Amygdala (tissue), 56 donors: ENCODE results near the gene SELENOO.

ENCODE experiments used
- DNase-seq, 56 donors: peaks; one replicate each; lab custom pipeline; 2025; lab: John Stamatoyannopoulos, UW

SELENOO gene

GRCh38 chr22:50171319-50171964 lies 29.4 kb upstream of the SELENOO start:
- DNase-seq = no peak

- DNase-seq = no peak
These were observed 28.8 kb upstream of the SELENOO start for GRCh38 chr22:50171965-50172421.

GRCh38 chr22:50173311-50173982 lies 27.4 kb upstream of the SELENOO start:
- DNase-seq = no peak

- no peak for DNase-seq
These were observed 26.8 kb upstream of the SELENOO start for GRCh38 chr22:50173983-50174355.

- DNase-seq = no peak
These were observed 26.2 kb upstream of the SELENOO start for GRCh38 chr22:50174382-50175190.

- no peak for DNase-seq
These were observed 25.7 kb upstream of the SELENOO start for GRCh38 chr22:50175191-50175461.

GRCh38 chr22:50175921-50176849 lies 24.6 kb upstream of the SELENOO start:
- DNase-seq = no peak

GRCh38 chr22:50176850-50177536 lies 23.8 kb upstream of the SELENOO start:
- DNase-seq = no peak

- DNase-seq = no peak
These were observed 23.0 kb upstream of the SELENOO start for GRCh38 chr22:50177537-50178470.

- DNase-seq = no peak
These were observed 22.3 kb upstream of the SELENOO start for GRCh38 chr22:50178471-50178864.

GRCh38 chr22:50178871-50179869 lies 21.6 kb upstream of the SELENOO start:
- no peak for DNase-seq

GRCh38 chr22:50179937-50180726 lies 20.7 kb upstream of the SELENOO start:
- no peak for DNase-seq

GRCh38 chr22:50180727-50181521 lies 19.9 kb upstream of the SELENOO start:
- DNase-seq = no peak

GRCh38 chr22:50182176-50183081 lies 18.4 kb upstream of the SELENOO start:
- DNase-seq = peak in 1 of 56 donors; percentile 15
